Left colon (tissue), 2 donors: Measurements from ENCODE around the gene PDLIM1. TPM values are rescaled to one million over a fixed set of nuclear protein-coding genes. Genes with fewer than 3 reads are reported as not detected.

Experiments used
- ATAC-seq: fragments of 200-7000 bp; cut with Tn5 transposase; one replicate; pipeline ENCODE4 v1.9.1; 2020; ENCODE audit warnings: mild to moderate bottlenecking, moderate library complexity
- DNase-seq, 2 donors: peaks; one replicate each; pipeline ENCODE4 v3.0.0-alpha.2; 2020
- intact Hi-C, 2 donors: fragments of 100-400 bp; cut with DNase I in 1 of 2; cut with micrococcal nuclease in 1 of 2; formaldehyde crosslinking; loops; one replicate each; pipeline versions ENCODE4 v1.11.2 to v1.14.0; 2022; cut with DNase I, micrococcal nuclease
- long read RNA-seq: library from polyadenylated mRNA; unstranded; transcript quantifications from one replicate; pipeline ENCODE4 v2.0.0, GENCODE V29; 2021
- total RNA-seq, 2 donors: library from RNA; stranded (reverse); fragmentation: NEBNext Ultra II Directional; extraction: Animal tissue kit (Norgen Biotek cat#: 25700); gene quantifications; one replicate each; pipeline ENCODE4 v1.2.1, GENCODE V29; 2021
- donor health status: DM: no; HTN: no; CAD: no.
- donor health status: DM: yes; HTN: yes; CAD: no.

Gene PDLIM1
- total RNA-seq = 100 to 1,000 TPM; 342 to 417 TPM
- long read RNA-seq, transcript PDLIM1-201 (7 exons, 1,452 nt) = major isoform, 355 of 400 reads
- long read RNA-seq, partial matches to known transcripts = 24 of 400 reads
- long read RNA-seq, other reads (novel, unspliced or antisense) = 14 of 400 reads

- peak; percentile 69 for ATAC-seq
- peak; percentile 78 to 89 for DNase-seq
- intact Hi-C loops = no loop called here
These were observed at the start of gene PDLIM1 for GRCh38 chr10:95290461-95291364. Gene PDLIM1, minus strand, starts transcription at chr10:95291003. Its CDS starts 88 bp downstream, at chr10:95290915.

- no peak for DNase-seq
- ATAC-seq = no peak
These were observed 49.1 kb upstream of the PDLIM1 start for GRCh38 chr10:95339863-95340262.

GRCh38 chr10:95337423-95338160 lies 46.8 kb upstream of the PDLIM1 start:
- DNase-seq = no peak
- intact Hi-C loops = no loop called here
- no peak for ATAC-seq

More at GRCh38 chr10:95339863-95340262, 49.1 kb upstream of the PDLIM1 start:
- intact Hi-C loops = no loop called here

GRCh38 chr10:95336702-95337101 lies 45.9 kb upstream of the PDLIM1 start:
- DNase-seq = no peak
- ATAC-seq = no peak
- intact Hi-C loops = no loop called here

GRCh38 chr10:95335933-95336699 lies 45.3 kb upstream of the PDLIM1 start:
- intact Hi-C loops = no loop called here
- DNase-seq = no peak
- no peak for ATAC-seq

- DNase-seq (no peak), ATAC-seq (no peak)
- intact Hi-C loops = no loop called here
These were observed 44.0 kb upstream of the PDLIM1 start for GRCh38 chr10:95334805-95335144.

GRCh38 chr10:95333997-95334804 lies 43.4 kb upstream of the PDLIM1 start:
- no peak for ATAC-seq
- DNase-seq = peak; percentile 42 to 50
- intact Hi-C loops = no loop called here

- DNase-seq = no peak
- intact Hi-C loops = no loop called here
- ATAC-seq = no peak
These were observed 42.0 kb upstream of the PDLIM1 start for GRCh38 chr10:95332666-95333249.

- intact Hi-C loops = no loop called here
- DNase-seq (no peak), ATAC-seq (no peak)
These were observed 40.9 kb upstream of the PDLIM1 start for GRCh38 chr10:95331596-95332130.

- no peak for ATAC-seq
- no peak for DNase-seq
- intact Hi-C loops = no loop called here
These were observed 40.2 kb upstream of the PDLIM1 start for GRCh38 chr10:95330966-95331453.

GRCh38 chr10:95329296-95329695 lies 38.5 kb upstream of the PDLIM1 start:
- no peak for ATAC-seq
- intact Hi-C loops = no loop called here
- no peak for DNase-seq

GRCh38 chr10:95328013-95328412 lies 37.2 kb upstream of the PDLIM1 start:
- DNase-seq (no peak), ATAC-seq (no peak)
- intact Hi-C loops = no loop called here

- DNase-seq (peak; percentile 51 to 55), ATAC-seq (peak; percentile 65)
- intact Hi-C loops = no loop called here
These were observed 36.6 kb upstream of the PDLIM1 start for GRCh38 chr10:95327367-95327766.

GRCh38 chr10:95326396-95326795 lies 35.6 kb upstream of the PDLIM1 start:
- DNase-seq (no peak), ATAC-seq (no peak)
- intact Hi-C loops = no loop called here

- peak; percentile 63 for ATAC-seq
- intact Hi-C loops = no loop called here
- no peak for DNase-seq
These were observed 35.1 kb upstream of the PDLIM1 start for GRCh38 chr10:95325863-95326262.

- ATAC-seq (no peak), DNase-seq (no peak)
- intact Hi-C loops = no loop called here
These were observed 33.8 kb upstream of the PDLIM1 start for GRCh38 chr10:95324436-95325268.
